ENCODE measurements around the gene MC5R. TPM values are rescaled to one million over a fixed set of nuclear protein-coding genes. Genes with fewer than 3 reads are reported as not detected.

Gene MC5R
- total RNA-seq, 1 experiment from 2014 or later = not detected

GRCh38 chr18:13868501-13869271 is 44.7 kb downstream of the MC5R start:
- ChIA-PET CTCF (no interaction called here), RAD21 (ENCODE audit: low non-redundant PET in 1 of 2, low total read pairs in 2 of 2, uncharacterized antibody in 2 of 2, unreplicated experiment in 2 of 2) (no interaction called here), POLR2A (no interaction called here)
- Histone ChIP-seq H2AFZ (ENCODE audit: low read depth, low read length, poor library complexity, severe bottlenecking) (no peak overlapping the region), H3K9ac (ENCODE audit: low read length) (no peak overlapping the region), H3K9me2 (ENCODE audit: insufficient read depth) (no peaks in the 10 kb centered on the region), H3K27ac (ENCODE audit: low read depth, low read length) (no peak overlapping the region), H3K79me2 (ENCODE audit: insufficient read depth, low read length) (no peaks in the 10 kb centered on the region), H4K20me1 (ENCODE audit: insufficient read depth) (no peaks in the 10 kb centered on the region), H3K27me3 (ENCODE audit: insufficient read depth, low read length) (peaks cover 22% of the 10 kb centered on the region), H3K4me2 (ENCODE audit: low read length) (no peak overlapping the region), H3K36me3 (ENCODE audit: control insufficient read depth in 1 of 2, insufficient read depth in 2 of 2, low read length in 2 of 2) (no peaks in the 10 kb centered on the region), H3K4me1 (ENCODE audit: control insufficient read depth in 1 of 2, insufficient read depth in 2 of 2, low read length in 2 of 2) (no peaks in the 10 kb centered on the region), H3K4me3 (replicated peaks in 1 of 2; ENCODE audit: low read depth in 1 of 2, low read length in 2 of 2) (no peak overlapping the region), H3K9me3 (ENCODE audit: control insufficient read depth in 1 of 2, insufficient read depth in 1 of 2, low read depth in 1 of 2, low read length in 2 of 2) (no peaks in the 10 kb centered on the region)
- ATAC-seq (no peak), DNase-seq (ENCODE audit: low read depth, low spot score) (no peak)
- TF ChIP-seq FOSL1 (IDR thresholded peaks at IDR 0.05; ENCODE audit: low read depth) (no peak), ZBTB33 (IDR thresholded peaks at IDR 0.05; ENCODE audit: extremely low read depth, insufficient replicate concordance, low read length) (no peak), EZH2phosphoT487 (IDR thresholded peaks at IDR 0.05; ENCODE audit: borderline replicate concordance) (no peak), SP1 (IDR thresholded peaks at IDR 0.05; ENCODE audit: low read depth) (no peak), MAX (IDR thresholded peaks at IDR 0.05) (no peak)
- no TSS peak for BruUV-seq (replicated peaks)
- intact Hi-C loops (cut with micrococcal nuclease) = no loop called here

GRCh38 chr18:13871701-13872100 is 47.8 kb downstream of the MC5R start:
- ATAC-seq = no peak
- Histone ChIP-seq H3K9me3 (ENCODE audit: control insufficient read depth in 1 of 2, insufficient read depth in 1 of 2, low read depth in 1 of 2, low read length in 2 of 2) (no peaks in the 10 kb centered on the region), H3K79me2 (ENCODE audit: insufficient read depth, low read length) (no peaks in the 10 kb centered on the region), H2AFZ (ENCODE audit: low read depth, low read length, poor library complexity, severe bottlenecking) (no peak overlapping the region), H3K9me2 (ENCODE audit: insufficient read depth) (no peaks in the 10 kb centered on the region), H3K27ac (ENCODE audit: low read depth, low read length) (no peak overlapping the region), H3K4me3 (replicated peaks in 1 of 2; ENCODE audit: low read depth in 1 of 2, low read length in 2 of 2) (no peak overlapping the region), H3K4me2 (ENCODE audit: low read length) (no peak overlapping the region), H4K20me1 (ENCODE audit: insufficient read depth) (no peaks in the 10 kb centered on the region), H3K27me3 (ENCODE audit: insufficient read depth, low read length) (peaks cover 16% of the 10 kb centered on the region), H3K36me3 (ENCODE audit: control insufficient read depth in 1 of 2, insufficient read depth in 2 of 2, low read length in 2 of 2) (no peaks in the 10 kb centered on the region), H3K4me1 (ENCODE audit: control insufficient read depth in 1 of 2, insufficient read depth in 2 of 2, low read length in 2 of 2) (no peaks in the 10 kb centered on the region), H3K9ac (ENCODE audit: low read length) (no peak overlapping the region)
- TF ChIP-seq YY1 (IDR thresholded peaks at IDR 0.05; ENCODE audit: extremely low read depth, insufficient replicate concordance, low read depth, low read length) (no peak), ZFX (IDR thresholded peaks at IDR 0.05) (no peak), EZH2phosphoT487 (IDR thresholded peaks at IDR 0.05; ENCODE audit: borderline replicate concordance) (no peak), CEBPB (IDR thresholded peaks at IDR 0.05; ENCODE audit: low read depth) (no peak), SP1 (IDR thresholded peaks at IDR 0.05; ENCODE audit: low read depth) (no peak), CBX3 (IDR thresholded peaks at IDR 0.05; ENCODE audit: low read depth) (no peak), SIN3A (IDR thresholded peaks at IDR 0.05; ENCODE audit: low read depth) (no peak), ATF3 (IDR thresholded peaks at IDR 0.05) (no peak), EGR1 (IDR thresholded peaks at IDR 0.05; ENCODE audit: low read depth) (no peak), EZH2 (IDR thresholded peaks at IDR 0.05) (no peak), MAX (IDR thresholded peaks at IDR 0.05) (no peak), RAD21 (IDR thresholded peaks at IDR 0.05; ENCODE audit: low read depth) (no peak), POLR2AphosphoS5 (IDR thresholded peaks at IDR 0.05; ENCODE audit: low read depth, low read length) (no peak), POLR2A (IDR thresholded peaks at IDR 0.05; ENCODE audit: borderline replicate concordance, extremely low read depth, insufficient read depth, insufficient read length) (no peak), JUND (IDR thresholded peaks at IDR 0.05) (no peak), FOSL1 (IDR thresholded peaks at IDR 0.05; ENCODE audit: low read depth) (no peak), ZNF274 (IDR thresholded peaks at IDR 0.05; ENCODE audit: low read depth, low read length) (no peak), TCF7L2 (IDR thresholded peaks at IDR 0.05; ENCODE audit: borderline replicate concordance, extremely low read depth, insufficient read depth, insufficient read length) (no peak)
- ChIA-PET RAD21 (ENCODE audit: low non-redundant PET in 1 of 2, low total read pairs in 2 of 2, uncharacterized antibody in 2 of 2, unreplicated experiment in 2 of 2) (no interaction called here), CTCF (no interaction called here), POLR2A (no interaction called here)
- DNase-seq (ENCODE audit: low read depth, low spot score) = no peak
- no TSS peak for BruUV-seq (replicated peaks)
- intact Hi-C loops (cut with micrococcal nuclease) = no loop called here

Data from HCT116 (cell line).